ENCODE measurements around the gene VIL1. TPM values are rescaled to one million over a fixed set of nuclear protein-coding genes. Genes with fewer than 3 reads are reported as not detected.
A peak's percentile ranks its signal among the peaks of the same experiment; 100 is the strongest.

The VIL1 gene
- total RNA-seq, 3 donors from 2014 or later = 194 to 550 (median 341) TPM

DNA sequence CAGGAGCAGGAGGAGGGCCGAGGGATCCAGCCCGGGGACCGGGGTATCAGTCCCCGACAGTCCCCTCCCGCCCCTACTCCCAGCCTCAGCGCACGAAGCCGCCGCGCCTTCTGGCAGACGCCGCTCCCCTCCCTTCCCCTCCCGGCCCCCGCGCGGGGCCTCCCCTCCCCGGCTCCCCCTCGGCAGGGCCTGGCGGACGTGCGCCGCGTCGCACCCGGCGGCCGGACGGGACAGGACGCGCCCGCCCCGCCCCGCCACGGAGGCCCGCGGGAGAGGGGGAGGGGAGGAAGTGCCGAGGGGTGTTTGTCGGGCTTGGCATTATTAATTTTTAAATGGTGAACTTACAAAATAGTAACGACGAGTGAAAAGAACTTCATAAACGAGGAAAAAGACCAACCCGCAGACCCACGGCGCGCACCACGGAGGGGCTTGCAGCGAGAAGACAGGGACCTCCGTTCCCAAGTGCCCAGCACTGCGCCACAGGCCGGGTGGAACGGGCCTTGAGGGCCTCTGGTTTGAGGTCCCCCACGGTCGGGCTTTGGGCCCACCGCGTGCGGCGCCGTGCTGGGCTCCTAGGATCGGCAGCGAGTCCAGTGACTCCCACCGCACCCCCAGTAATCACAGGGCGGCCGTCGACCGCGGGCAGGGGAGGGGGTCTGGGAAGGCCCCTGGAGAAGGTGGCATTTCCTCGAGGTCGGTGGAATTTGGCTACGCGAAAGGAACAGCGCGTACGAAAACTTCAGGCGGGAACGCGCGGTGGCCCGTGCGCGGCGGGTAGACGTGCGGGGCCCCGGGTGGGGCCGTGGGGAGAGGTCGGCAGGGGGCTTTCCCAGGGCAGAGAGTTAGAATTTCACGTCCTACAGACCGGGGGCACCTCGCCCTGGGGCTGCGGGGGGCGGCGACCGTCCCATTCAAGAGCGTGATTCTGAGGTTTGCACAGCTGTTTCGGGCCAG, 20.2 kb upstream of the VIL1 start:
- ATAC-seq (peak; percentile 49), DNase-seq (peak; percentile 83 to 92 (median 90))
- peaks cover 33% of the 10 kb centered on the region for H3K4me1 ChIP-seq (ENCODE audit: low read depth)
- H3K9me3 ChIP-seq = no peaks in the 10 kb centered on the region
- no peaks in the 10 kb centered on the region for H3K36me3 ChIP-seq (ENCODE audit: low read depth)
- intact Hi-C loops (cut with DNase I, micrococcal nuclease) = no loop called here
- H3K4me3 ChIP-seq = peak overlapping the region; percentile 99
- TF ChIP-seq CTCF (IDR thresholded peaks at IDR 0.05) = no peak

DNA sequence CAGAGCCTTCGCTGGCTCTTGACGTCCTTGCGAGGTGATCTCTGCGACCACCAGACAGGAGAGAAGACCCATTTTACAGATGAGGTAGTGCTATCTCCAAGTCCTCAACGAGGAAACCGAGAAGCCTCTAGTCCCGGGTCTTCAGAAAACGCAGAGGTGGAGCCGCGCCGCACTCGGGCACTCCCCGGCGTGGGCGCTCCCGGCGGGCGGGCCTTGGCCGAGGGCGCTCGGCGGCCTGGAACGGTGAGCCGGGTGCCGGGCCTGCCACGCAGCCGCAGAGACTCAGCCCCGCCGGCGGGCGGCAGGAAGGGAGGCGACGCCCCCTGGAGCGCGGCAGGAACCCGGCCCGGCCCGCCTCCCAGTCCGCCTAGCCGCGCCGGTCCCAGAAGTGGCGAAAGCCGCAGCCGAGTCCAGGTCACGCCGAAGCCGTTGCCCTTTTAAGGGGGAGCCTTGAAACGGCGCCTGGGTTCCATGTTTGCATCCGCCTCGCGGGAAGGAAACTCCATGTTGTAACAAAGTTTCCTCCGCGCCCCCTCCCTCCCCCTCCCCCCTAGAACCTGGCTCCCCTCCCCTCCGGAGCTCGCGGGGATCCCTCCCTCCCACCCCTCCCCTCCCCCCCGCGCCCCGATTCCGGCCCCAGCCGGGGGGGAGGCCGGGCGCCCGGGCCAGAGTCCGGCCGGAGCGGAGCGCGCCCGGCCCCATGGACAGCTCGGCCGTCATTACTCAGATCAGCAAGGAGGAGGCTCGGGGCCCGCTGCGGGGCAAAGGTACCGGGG, 19.3 kb upstream of the VIL1 start, which contains the start of gene CTDSP1:
Gene CTDSP1 (plus strand): TSS at position 478 of the 776 bp plus-strand sequence. CDS start 223 bp downstream, at position 701.
- DNase-seq (peak; percentile 97 to 100 (median 98)), ATAC-seq (peak; percentile 63)
- peak within 1 kb of the TSS; percentile 99 for H3K4me3 ChIP-seq
- intact Hi-C loops (cut with DNase I, micrococcal nuclease) = loop anchor here in 1 of 2 donors (5.0 kb wide), 1 partner anchor 107 kb away; the partner anchor contains the start of gene TMBIM1
- no peaks in the 10 kb centered on the region for H3K9me3 ChIP-seq
- no peak for TF ChIP-seq CTCF (IDR thresholded peaks at IDR 0.05)
- no peaks in the 10 kb centered on the region for H3K36me3 ChIP-seq (ENCODE audit: low read depth)
- peaks cover 30% of the 10 kb centered on the region for H3K4me1 ChIP-seq (ENCODE audit: low read depth)

DNA sequence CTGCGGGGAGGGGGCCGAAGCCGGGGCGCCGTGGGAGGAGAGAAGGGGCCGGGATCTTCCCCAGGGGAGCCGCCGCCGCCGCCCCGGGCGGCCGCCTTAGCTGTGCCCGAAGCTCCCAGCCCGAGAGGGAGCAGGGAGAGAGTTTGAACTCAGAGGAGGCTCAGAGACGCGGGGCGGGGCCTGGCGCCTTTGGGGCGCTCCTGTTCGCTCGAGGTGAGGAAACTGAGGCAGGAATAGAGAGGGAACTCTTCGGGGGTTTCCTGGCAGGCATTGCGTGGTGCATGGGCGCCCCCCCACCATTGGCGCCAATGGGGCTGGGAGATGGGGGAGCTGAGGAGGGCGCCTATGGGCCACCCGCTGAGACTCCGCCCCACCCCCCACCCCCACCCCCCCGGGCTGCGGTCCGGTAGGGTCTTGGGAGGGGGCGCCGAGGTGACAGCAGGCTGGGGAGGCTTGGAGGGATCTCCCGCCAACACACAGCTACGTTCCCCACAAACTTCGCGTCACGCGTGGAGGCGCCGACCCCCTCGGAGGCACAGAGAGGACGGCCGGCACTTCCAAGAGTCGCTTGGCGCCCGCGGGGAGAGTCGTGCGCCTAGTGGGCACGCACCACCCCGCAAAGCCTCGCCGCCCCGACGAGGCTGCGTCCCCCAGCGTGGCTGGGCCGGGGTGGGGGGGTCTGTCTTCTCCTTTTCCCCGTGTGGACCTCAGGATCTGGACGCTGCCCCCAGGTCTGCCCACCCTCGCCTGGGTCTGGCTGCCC, 18.6 kb upstream of the VIL1 start:
- Histone ChIP-seq H3K9me3 (no peaks in the 10 kb centered on the region), H3K4me1 (ENCODE audit: low read depth) (peaks cover 31% of the 10 kb centered on the region), H3K4me3 (peak overlapping the region; percentile 99), H3K36me3 (ENCODE audit: low read depth) (no peaks in the 10 kb centered on the region)
- intact Hi-C loops (cut with DNase I, micrococcal nuclease) = loop anchor here in 1 of 2 donors (5.0 kb wide), 1 partner anchor 108 kb away; the partner anchor contains the start of gene TMBIM1
- ATAC-seq (no peak), DNase-seq (peak; percentile 66 to 82 (median 78))
- no peak for TF ChIP-seq CTCF (IDR thresholded peaks at IDR 0.05)

GRCh38 chr2:218400930-218401881, 17.7 kb upstream of the VIL1 start:
- DNase-seq (peak; percentile 66 to 85 (median 81)), ATAC-seq (no peak)
- no peak for TF ChIP-seq CTCF (IDR thresholded peaks at IDR 0.05)
- intact Hi-C loops (cut with DNase I, micrococcal nuclease) = loop anchor here in 1 of 2 donors (5.0 kb wide), 1 partner anchor 109 kb away; the partner anchor contains the start of gene TMBIM1
- H3K36me3 ChIP-seq (ENCODE audit: low read depth) = no peaks in the 10 kb centered on the region
- H3K9me3 ChIP-seq = no peaks in the 10 kb centered on the region
- H3K4me1 ChIP-seq (ENCODE audit: low read depth) = peaks cover 29% of the 10 kb centered on the region
- H3K4me3 ChIP-seq = peak overlapping the region; percentile 99

Measured in mucosa of descending colon (tissue), 3 donors.